Renal cortex interstitium (tissue), 11 donors: ENCODE results near the gene PRKACG. TPM values are rescaled to one million over a fixed set of nuclear protein-coding genes. Genes with fewer than 3 reads are reported as not detected.
"Not testable (repeated sequence)": the region's sequence is repeated elsewhere in the genome, so short reads cannot be mapped to it uniquely, and the experiment has no call there.

Experiments used
- DNase-seq, 11 donors: peaks; one replicate each; pipeline ENCODE4 v3.0.0-alpha.2; 2013; ENCODE audit warnings: low read depth in 9 of 11, low spot score in 4 of 11; ENCODE audit errors: extremely low read depth in 1 of 11
- polyA plus RNA-seq, 3 donors: library from polyadenylated mRNA; unstranded; fragments of 120-200 nt; gene quantifications; one replicate each; pipeline ENCODE4 v1.2.1, GENCODE V29; 2013; ENCODE audit not compliant: insufficient read length in 3 of 3

The PRKACG gene
- polyA plus RNA-seq, 3 donors = not detected

DNA sequence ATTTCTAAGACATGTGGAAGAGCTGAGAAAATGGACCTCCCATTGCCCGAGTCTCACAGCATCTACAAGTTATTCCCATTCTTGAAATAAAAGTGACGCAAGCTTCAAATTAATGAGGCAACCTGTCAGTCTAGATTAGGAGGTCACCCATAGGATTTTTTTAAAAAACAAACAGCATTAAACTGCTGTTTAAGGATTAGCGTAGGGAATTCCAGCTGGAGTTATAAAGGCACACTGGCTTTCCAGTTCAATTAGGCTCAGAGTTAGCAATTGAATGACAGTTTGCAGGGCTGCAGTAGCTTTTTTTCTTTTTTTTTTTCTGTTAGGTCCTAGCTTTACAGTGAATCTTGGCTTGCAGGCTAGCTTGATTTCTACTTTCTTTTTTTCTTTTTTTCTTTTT lies 16.2 kb downstream of the PRKACG start:
- peak in 2 of 11 donors; percentile 34 to 37 for DNase-seq

GRCh38 chr9:68996462-68996861 lies 17.5 kb downstream of the PRKACG start:
- no peak for DNase-seq

DNA sequence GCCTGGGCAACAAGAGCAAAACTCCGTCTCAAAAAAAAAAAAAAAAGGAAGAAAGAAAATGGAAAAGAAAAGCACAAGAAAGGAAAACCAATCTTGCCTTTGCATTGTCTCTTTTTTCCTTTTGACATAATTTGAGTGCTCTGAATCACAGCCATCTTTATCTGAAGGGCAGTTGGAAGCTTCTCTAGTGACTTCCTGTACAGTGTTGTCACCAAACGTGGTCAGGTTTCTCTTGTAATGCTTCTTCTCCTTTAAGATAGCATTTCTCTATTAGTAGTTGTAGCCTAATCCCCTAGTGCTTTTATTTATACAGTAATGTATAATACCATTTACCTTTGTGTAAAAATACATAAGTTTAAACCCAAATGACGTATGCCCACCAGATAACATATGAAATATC lies 18.1 kb downstream of the PRKACG start:
- no peak for DNase-seq

DNA sequence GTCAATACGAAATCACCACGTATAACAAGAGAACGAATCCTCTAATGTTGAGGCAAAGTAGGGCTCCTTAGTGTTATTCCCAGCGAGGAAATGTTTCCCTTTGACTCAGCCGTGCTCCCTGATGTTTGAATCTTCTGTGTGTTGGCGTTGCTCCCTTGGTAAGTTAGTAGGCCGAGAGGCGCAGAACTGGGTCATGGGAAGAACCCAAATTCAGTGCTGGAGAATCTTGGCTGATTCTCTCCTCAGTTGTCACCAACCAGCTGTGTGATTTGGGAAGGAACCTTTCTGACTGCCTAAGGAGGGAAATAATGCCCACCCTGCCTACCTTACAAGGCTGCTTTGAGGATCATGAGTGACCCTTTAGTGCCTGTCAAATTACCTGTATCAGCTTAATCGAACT lies 22.5 kb downstream of the PRKACG start:
- DNase-seq = no peak

- DNase-seq = not testable (repeated sequence)
Measured at GRCh38 chr9:68986949-68987348, 27.0 kb downstream of the PRKACG start.

- no peak for DNase-seq
Measured at GRCh38 chr9:68983522-68984424, 30.1 kb downstream of the PRKACG start.

- no peak for DNase-seq
Measured at GRCh38 chr9:68983008-68983411, 30.9 kb downstream of the PRKACG start.

DNA sequence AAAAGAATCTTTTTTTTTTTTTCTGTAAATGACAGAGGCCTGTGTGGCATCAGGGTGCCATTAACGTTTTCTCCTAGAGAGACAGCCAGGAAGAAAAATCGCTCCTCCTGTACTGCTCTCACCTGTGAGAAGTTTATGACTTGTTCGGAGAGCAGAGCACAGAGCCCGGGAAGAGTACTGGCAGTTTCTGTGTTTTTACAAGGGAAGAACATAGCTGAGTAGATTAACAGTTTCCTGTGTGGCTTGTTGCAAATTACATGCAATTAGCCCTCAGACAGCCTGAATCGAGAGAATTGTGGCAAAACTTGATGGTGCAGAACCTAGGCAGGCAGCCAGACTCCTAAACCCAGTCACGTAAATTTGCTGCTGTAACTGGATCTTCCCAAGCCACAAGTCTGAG lies 32.1 kb downstream of the PRKACG start:
- DNase-seq = peak in 8 of 11 donors; percentile 40 to 83 (median 58)

GRCh38 chr9:68980341-68980914 lies 33.5 kb downstream of the PRKACG start:
- DNase-seq = no peak

DNA sequence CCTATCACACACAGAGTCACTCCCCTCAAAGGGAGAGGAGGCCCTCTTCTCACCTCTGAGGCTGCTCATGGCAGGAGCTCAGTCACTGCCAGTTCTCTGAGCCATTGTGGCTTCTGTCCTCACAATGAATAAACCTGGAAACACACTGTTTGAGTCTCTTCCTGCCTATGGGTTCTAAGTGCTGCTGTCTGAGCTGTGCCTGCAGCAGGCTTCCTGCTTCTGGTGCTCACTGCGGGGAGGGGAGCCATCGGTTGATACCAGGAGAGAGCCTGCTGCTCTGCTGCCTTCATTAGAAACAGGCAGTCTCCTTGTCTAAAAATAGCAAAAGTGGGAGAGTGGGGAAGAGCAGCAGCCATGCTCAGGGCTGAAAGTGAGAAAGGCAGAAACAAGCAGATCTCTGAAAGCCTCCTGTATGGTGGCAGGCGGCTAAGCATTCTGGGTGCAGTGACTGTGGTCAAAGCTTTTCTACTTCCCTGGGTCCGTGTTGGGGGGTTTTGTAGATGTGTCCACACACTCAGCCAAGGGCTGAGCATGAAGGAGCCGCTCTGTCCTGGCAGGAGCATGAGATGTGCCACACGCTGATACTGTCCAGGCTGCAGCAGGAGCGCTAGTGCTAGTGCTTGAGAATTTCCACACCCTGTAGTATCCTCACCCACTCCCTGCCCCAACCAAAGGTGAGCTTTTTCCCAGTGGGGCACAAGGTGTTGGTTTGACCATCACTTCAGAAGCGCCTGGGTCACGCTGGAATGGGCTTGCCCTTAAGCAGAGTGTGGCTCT lies 34.2 kb downstream of the PRKACG start:
- no peak for DNase-seq

- no peak for DNase-seq
Measured at GRCh38 chr9:68978501-68978900, 35.4 kb downstream of the PRKACG start.

- DNase-seq = no peak
Measured at GRCh38 chr9:68978066-68978465, 35.8 kb downstream of the PRKACG start.

- DNase-seq = no peak
Measured at GRCh38 chr9:68975365-68976043, 38.4 kb downstream of the PRKACG start.

- DNase-seq = no peak
Measured at GRCh38 chr9:68974901-68975300, 39.0 kb downstream of the PRKACG start.

DNA sequence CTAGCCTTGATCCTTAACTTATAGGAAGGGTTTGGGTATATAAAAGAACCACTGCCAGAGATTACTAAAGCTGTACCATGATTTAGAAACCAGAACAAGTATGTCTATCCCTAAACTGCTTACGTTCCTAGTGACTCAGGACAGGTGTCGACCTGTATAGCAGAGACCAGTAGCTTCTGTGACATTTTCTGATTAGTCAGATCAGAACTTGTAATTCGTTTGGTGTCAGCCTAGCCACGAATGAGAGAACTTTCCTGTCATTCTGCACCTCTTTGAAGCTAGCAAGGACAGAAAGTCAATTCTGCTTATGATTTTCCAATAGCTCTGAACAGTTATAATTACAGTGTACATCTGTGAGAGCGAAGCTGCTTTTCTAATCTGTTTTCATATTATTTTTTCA lies 39.5 kb downstream of the PRKACG start:
- no peak for DNase-seq

DNA sequence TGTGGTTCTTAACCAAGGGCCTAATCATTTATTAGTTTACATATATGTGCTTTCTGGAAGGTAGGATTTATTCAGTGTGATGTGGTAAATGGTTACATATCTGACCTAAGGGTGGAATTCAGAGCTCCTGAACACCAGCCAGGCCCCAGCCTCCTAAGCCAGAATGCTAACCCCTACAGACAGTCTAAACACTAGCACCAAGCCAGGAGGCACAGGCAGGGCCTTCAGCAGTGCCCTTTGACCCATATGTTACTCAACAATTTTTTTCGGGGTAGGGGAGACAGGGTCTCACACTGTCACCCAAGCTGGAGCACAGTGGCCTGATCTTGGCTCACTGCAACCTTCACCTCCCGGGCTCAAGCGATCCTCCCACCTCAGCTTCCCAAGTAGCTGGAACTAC lies 40.3 kb downstream of the PRKACG start:
- no peak for DNase-seq

GRCh38 chr9:68970151-68970550 lies 43.8 kb downstream of the PRKACG start:
- no peak for DNase-seq

DNA sequence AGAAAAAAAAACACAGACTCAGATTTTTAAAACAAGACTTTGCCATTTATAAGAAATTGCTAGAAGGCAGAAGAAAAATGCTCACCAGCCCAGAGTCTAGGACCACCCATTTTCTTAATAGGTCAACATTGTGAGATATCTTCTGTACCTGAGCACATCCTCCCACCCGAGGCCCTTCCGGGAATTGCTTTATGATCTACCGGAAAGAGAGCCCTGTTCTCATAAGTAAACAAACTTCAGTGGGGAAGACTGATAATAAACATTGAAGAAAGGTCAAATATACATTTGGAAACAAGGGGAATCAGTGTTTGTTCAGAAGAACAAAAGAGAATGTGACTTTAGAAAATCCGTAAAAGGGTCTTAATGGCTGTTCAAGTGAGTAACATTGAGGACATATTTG lies 44.4 kb downstream of the PRKACG start:
- DNase-seq = no peak

GRCh38 chr9:68967800-68968199 lies 46.1 kb downstream of the PRKACG start:
- no peak for DNase-seq
